ENCODE measurements around the gene CELF6. TPM values are rescaled to one million over a fixed set of nuclear protein-coding genes. Genes with fewer than 3 reads are reported as not detected.

The CELF6 gene
- total RNA-seq, 1 donor from 2014 or later = 4.1 TPM

GRCh38 chr15:72285402-72285801 is 34.6 kb downstream of the CELF6 start:
- Mint-ChIP-seq H3K27ac (ENCODE audit: unreplicated experiment) (no peak overlapping the region), H3K27me3 (ENCODE audit: unreplicated experiment) (peaks cover 3% of the 10 kb centered on the region), H3K4me3 (ENCODE audit: unreplicated experiment) (no peak overlapping the region), H3K4me1 (ENCODE audit: low read depth, unreplicated experiment) (no peaks in the 10 kb centered on the region), H3K9me3 (ENCODE audit: unreplicated experiment) (peaks cover 2% of the 10 kb centered on the region), H3K36me3 (ENCODE audit: unreplicated experiment) (no peaks in the 10 kb centered on the region)
- TF ChIP-seq CTCF (IDR thresholded peaks at IDR 0.05; ENCODE audit: partially characterized antibody, unreplicated experiment) = no peak
- DNase-seq = no peak

GRCh38 chr15:72284781-72285180 is 35.2 kb downstream of the CELF6 start:
- no peaks in the 10 kb centered on the region for H3K36me3 Mint-ChIP-seq (ENCODE audit: unreplicated experiment)
- no peak overlapping the region for H3K4me3 Mint-ChIP-seq (ENCODE audit: unreplicated experiment)
- H3K27me3 Mint-ChIP-seq (ENCODE audit: unreplicated experiment) = peaks cover 3% of the 10 kb centered on the region
- peaks cover 2% of the 10 kb centered on the region for H3K9me3 Mint-ChIP-seq (ENCODE audit: unreplicated experiment)
- no peak for DNase-seq
- TF ChIP-seq CTCF (IDR thresholded peaks at IDR 0.05; ENCODE audit: partially characterized antibody, unreplicated experiment) = no peak
- H3K27ac Mint-ChIP-seq (ENCODE audit: unreplicated experiment) = no peak overlapping the region
- H3K4me1 Mint-ChIP-seq (ENCODE audit: low read depth, unreplicated experiment) = no peaks in the 10 kb centered on the region

GRCh38 chr15:72281713-72282112 is 38.2 kb downstream of the CELF6 start:
- no peaks in the 10 kb centered on the region for H3K36me3 Mint-ChIP-seq (ENCODE audit: unreplicated experiment)
- H3K27me3 Mint-ChIP-seq (ENCODE audit: unreplicated experiment) = no peaks in the 10 kb centered on the region
- peaks cover 2% of the 10 kb centered on the region for H3K9me3 Mint-ChIP-seq (ENCODE audit: unreplicated experiment)
- H3K4me1 Mint-ChIP-seq (ENCODE audit: low read depth, unreplicated experiment) = no peaks in the 10 kb centered on the region
- TF ChIP-seq CTCF (IDR thresholded peaks at IDR 0.05; ENCODE audit: partially characterized antibody, unreplicated experiment) = no peak
- no peak overlapping the region for H3K27ac Mint-ChIP-seq (ENCODE audit: unreplicated experiment)
- DNase-seq = no peak
- H3K4me3 Mint-ChIP-seq (ENCODE audit: unreplicated experiment) = no peak overlapping the region

- H3K36me3 Mint-ChIP-seq (ENCODE audit: unreplicated experiment) = no peaks in the 10 kb centered on the region
- H3K27ac Mint-ChIP-seq (ENCODE audit: unreplicated experiment) = no peak overlapping the region
- TF ChIP-seq CTCF (IDR thresholded peaks at IDR 0.05; ENCODE audit: partially characterized antibody, unreplicated experiment) = no peak
- no peak for DNase-seq
- no peak overlapping the region for H3K4me3 Mint-ChIP-seq (ENCODE audit: unreplicated experiment)
- no peaks in the 10 kb centered on the region for H3K4me1 Mint-ChIP-seq (ENCODE audit: low read depth, unreplicated experiment)
- no peaks in the 10 kb centered on the region for H3K27me3 Mint-ChIP-seq (ENCODE audit: unreplicated experiment)
- peaks cover 2% of the 10 kb centered on the region for H3K9me3 Mint-ChIP-seq (ENCODE audit: unreplicated experiment)
These were observed 39.2 kb downstream of the CELF6 start for GRCh38 chr15:72280751-72281150.

- H3K4me3 Mint-ChIP-seq (ENCODE audit: unreplicated experiment) = no peak overlapping the region
- peaks cover 2% of the 10 kb centered on the region for H3K9me3 Mint-ChIP-seq (ENCODE audit: unreplicated experiment)
- H3K27ac Mint-ChIP-seq (ENCODE audit: unreplicated experiment) = no peak overlapping the region
- H3K27me3 Mint-ChIP-seq (ENCODE audit: unreplicated experiment) = peaks cover 1% of the 10 kb centered on the region
- TF ChIP-seq CTCF (IDR thresholded peaks at IDR 0.05; ENCODE audit: partially characterized antibody, unreplicated experiment) = no peak
- no peaks in the 10 kb centered on the region for H3K36me3 Mint-ChIP-seq (ENCODE audit: unreplicated experiment)
- no peak for DNase-seq
- no peaks in the 10 kb centered on the region for H3K4me1 Mint-ChIP-seq (ENCODE audit: low read depth, unreplicated experiment)
These were observed 41.2 kb downstream of the CELF6 start for GRCh38 chr15:72278737-72279136.

Measured in glutamatergic neuron (in vitro differentiated cells).